Nephron (organoid): ENCODE results near the gene PKLR.

Source experiments
- H3K27ac Mint-ChIP-seq, 3 experiments: 2 replicates each; pipeline ENCODE4 v1.8.0; 2020; ENCODE audit warnings: mixed read lengths in 3 of 3, mild to moderate bottlenecking in 2 of 3, moderate library complexity in 1 of 3
- H3K27me3 Mint-ChIP-seq: 2 replicates; pipeline ENCODE4 v1.8.0; 2021; ENCODE audit warnings: low read depth, mild to moderate bottlenecking, moderate library complexity, mixed read lengths
- H3K36me3 Mint-ChIP-seq: 2 replicates; pipeline ENCODE4 v1.8.0; 2020; ENCODE audit warnings: low read depth, mixed read lengths
- H3K4me1 Mint-ChIP-seq: 2 replicates; pipeline ENCODE4 v1.8.0; 2020; ENCODE audit warnings: mixed read lengths
- H3K4me3 Mint-ChIP-seq, 3 experiments: 2 replicates each; pipeline ENCODE4 v1.8.0; 2020; ENCODE audit warnings: mild to moderate bottlenecking in 3 of 3, mixed read lengths in 3 of 3, moderate library complexity in 2 of 3
- H3K9me3 Mint-ChIP-seq: 2 replicates; pipeline ENCODE4 v1.8.0; 2020; ENCODE audit warnings: mixed read lengths
- TF ChIP-seq, protein P1 (sequence below), 3 experiments: fragments of 200-600 bp; sonication (generic); IDR thresholded peaks; one replicate each; pipeline ENCODE4 v1.5.0; 2021; ENCODE audit warnings: antibody characterized with exemption in 3 of 3; ENCODE audit not compliant: unreplicated experiment in 3 of 3

The PKLR gene

DNA sequence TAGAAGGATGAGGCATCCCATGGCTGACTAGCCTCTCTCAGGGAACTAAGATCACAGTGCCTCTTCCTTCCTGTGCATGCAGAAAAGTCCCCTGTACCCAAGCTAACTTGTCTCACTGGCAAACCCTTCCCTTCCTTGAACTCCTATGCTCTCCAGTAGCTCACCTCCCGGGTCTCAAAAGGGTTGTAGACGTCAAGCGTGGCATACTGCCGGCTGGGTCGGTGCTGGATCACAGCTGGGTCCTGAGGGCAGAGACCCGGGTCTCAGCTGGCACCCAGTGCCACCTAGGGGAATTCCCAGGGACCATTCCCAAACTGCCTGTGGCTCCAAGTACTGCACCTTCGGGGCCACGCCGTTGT lies 39.8 kb downstream of the PKLR start:
- peaks cover 63% of the 10 kb centered on the region for H3K36me3 Mint-ChIP-seq
- no peaks in the 10 kb centered on the region for H3K9me3 Mint-ChIP-seq
- H3K27ac Mint-ChIP-seq: peak overlapping the region; percentile 64 to 86 (median 81)
- H3K4me3 Mint-ChIP-seq: peak overlapping the region; percentile 96 to 97 (median 97)
- TF ChIP-seq, protein P1, sequence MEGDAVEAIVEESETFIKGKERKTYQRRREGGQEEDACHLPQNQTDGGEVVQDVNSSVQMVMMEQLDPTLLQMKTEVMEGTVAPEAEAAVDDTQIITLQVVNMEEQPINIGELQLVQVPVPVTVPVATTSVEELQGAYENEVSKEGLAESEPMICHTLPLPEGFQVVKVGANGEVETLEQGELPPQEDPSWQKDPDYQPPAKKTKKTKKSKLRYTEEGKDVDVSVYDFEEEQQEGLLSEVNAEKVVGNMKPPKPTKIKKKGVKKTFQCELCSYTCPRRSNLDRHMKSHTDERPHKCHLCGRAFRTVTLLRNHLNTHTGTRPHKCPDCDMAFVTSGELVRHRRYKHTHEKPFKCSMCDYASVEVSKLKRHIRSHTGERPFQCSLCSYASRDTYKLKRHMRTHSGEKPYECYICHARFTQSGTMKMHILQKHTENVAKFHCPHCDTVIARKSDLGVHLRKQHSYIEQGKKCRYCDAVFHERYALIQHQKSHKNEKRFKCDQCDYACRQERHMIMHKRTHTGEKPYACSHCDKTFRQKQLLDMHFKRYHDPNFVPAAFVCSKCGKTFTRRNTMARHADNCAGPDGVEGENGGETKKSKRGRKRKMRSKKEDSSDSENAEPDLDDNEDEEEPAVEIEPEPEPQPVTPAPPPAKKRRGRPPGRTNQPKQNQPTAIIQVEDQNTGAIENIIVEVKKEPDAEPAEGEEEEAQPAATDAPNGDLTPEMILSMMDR (IDR thresholded peaks at IDR 0.05; ENCODE audit: unreplicated experiment in 3 of 3): no peak
- H3K27me3 Mint-ChIP-seq: no peaks in the 10 kb centered on the region
- peaks cover 24% of the 10 kb centered on the region for H3K4me1 Mint-ChIP-seq

DNA sequence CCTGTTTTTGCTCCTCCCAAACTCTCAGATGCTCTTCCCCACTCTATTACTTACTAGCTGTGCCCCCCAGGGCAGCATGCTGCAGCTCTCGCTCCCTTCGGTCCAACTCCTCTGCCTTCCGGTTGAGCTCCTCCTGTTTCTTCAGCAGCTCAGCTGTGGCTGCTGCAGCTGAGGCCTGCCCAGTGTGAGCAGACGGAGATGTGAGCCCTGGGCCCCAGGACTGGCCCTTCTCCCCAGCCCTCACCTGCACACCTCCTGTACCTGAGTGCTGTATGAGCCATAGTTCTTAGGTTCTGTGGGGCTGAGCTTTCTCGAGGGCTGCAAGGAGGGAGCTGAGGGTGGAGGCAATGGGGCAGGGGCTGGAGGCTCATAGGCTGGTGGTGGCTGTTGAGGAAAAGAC lies 41.0 kb downstream of the PKLR start:
- Mint-ChIP-seq H3K36me3 (peaks cover 56% of the 10 kb centered on the region), H3K27ac (no peak overlapping the region), H3K27me3 (no peaks in the 10 kb centered on the region), H3K9me3 (no peaks in the 10 kb centered on the region), H3K4me3 (peak overlapping the region; percentile 96 to 97 (median 97)), H3K4me1 (peaks cover 30% of the 10 kb centered on the region)
- TF ChIP-seq, protein P1 (IDR thresholded peaks at IDR 0.05; ENCODE audit: unreplicated experiment in 3 of 3): no peak

DNA sequence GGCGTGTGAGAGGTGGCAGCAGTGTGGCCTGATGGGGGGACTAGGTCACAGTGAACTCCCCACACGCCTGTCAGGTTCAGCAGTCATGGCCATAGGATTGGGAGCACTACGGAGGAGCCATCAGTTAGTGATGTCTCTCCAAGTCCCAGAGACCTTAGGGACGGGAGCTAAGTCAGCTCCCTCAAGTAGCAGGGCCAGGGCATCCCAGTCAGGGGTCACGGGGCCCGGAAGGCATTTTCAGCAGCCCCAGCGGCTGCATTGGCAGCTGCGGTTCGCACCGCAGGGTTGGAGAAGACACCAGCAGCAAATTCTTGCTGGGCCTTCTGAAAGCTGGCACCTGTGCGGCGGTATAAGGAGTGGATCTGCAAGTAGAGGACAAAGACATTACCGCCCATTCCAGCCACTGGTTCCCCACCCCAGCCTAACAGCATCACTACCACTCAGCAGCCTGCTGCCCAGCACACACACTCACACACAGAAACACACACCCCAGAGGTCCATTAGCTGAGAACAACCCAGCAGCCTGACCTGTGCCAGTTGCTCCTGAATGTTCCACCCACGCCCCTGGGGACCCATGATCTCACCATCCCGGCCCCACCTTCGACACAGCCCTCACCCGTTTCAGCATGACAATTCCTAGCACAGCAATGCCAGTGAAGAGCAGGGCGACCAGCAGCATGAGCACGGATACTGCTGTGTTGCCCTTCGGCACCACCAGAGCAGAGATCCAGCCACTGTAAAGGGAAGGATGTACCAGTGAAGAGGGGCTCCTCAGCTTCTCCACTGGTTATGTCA lies 45.0 kb downstream of the PKLR start:
- TF ChIP-seq, protein P1 (IDR thresholded peaks at IDR 0.05; ENCODE audit: unreplicated experiment in 3 of 3): no peak
- H3K27ac Mint-ChIP-seq: peak overlapping the region; percentile 92 to 98 (median 95)
- H3K4me3 Mint-ChIP-seq: peak overlapping the region; percentile 84 to 94 (median 92)
- peaks cover 29% of the 10 kb centered on the region for H3K36me3 Mint-ChIP-seq
- H3K9me3 Mint-ChIP-seq: no peaks in the 10 kb centered on the region
- peaks cover 3% of the 10 kb centered on the region for H3K27me3 Mint-ChIP-seq
- peaks cover 37% of the 10 kb centered on the region for H3K4me1 Mint-ChIP-seq

DNA sequence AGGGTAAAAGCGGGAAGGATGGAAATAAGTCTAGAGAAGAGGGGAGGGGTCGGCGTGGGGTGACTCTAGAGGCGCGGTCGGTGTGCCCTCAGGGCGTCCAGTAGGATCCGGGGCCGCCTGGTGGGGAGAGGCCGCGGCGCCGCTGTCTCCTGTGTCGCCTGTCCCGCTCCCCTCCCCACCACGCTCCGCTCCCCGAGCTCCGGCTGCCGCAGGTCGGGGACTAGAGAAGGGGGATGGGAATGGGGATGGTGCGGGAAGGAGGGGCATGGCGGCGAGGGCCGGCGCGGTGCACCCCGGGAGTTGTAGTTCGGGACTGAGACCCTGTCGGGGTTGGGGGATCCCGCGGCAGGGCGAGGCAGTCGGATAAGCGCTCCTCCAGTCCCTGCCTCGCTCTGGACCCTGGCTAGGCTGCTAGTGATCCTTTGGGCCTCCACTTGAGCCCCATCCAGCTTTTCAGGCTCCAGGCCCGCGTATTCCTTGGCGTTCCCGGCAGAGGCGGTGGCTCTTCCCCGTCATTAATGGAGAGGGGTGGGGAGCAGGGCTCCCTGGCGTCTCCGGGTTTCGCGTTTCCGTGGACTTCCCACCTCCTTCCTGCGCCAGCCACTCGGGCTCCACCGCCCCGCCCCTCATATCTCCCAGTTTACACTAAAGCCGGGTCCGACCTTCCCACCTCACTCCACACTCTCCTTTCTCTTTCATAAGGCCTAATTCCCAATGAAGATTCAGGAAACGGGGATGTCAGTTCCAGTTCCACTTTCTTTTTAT lies 45.8 kb downstream of the PKLR start, which contains the start of gene ENTREP3:
TSS of gene ENTREP3 (minus strand) at position 241 of the 765 bp plus-strand sequence. CDS start 606 bp downstream, outside the sequence.
- peaks cover 3% of the 10 kb centered on the region for H3K27me3 Mint-ChIP-seq

DNA sequence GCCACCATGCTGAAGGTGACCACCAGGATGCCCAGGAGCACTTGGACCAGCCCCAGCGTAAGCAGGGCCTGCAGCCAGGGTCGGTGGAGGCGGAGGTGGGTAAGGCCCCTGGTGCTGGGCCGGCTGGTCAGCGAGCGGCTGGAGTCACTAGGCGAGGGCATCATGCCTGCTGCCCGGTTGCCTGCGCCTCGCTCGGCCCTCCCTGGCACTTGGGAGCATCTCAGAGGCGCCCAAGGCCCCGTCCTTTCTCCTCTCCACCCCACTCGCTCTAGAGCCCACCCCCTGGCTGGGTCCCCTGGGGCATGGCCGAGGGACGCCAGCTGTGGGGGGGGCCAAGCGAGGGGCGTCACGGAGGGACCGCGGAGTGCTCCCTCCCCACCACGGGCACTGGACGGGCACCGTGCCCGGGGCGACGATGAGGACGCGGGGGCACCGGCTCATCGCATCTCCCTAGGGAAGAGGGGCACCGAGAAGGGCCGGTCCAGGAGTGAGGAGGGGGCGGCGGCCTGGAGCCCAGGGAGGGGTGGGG lies 46.5 kb downstream of the PKLR start:
- H3K27me3 Mint-ChIP-seq: peaks cover 3% of the 10 kb centered on the region
- peaks cover 19% of the 10 kb centered on the region for H3K36me3 Mint-ChIP-seq
- H3K4me3 Mint-ChIP-seq: peak overlapping the region; percentile 84 to 94 (median 92)
- H3K9me3 Mint-ChIP-seq: no peaks in the 10 kb centered on the region
- peak overlapping the region; percentile 24 to 84 (median 65) for H3K27ac Mint-ChIP-seq
- peaks cover 36% of the 10 kb centered on the region for H3K4me1 Mint-ChIP-seq
- TF ChIP-seq, protein P1 (IDR thresholded peaks at IDR 0.05; ENCODE audit: unreplicated experiment in 3 of 3): no peak

More for the DNA sequence above, 45.8 kb downstream of the PKLR start, which contains the start of gene ENTREP3:
- Mint-ChIP-seq H3K4me3 (peak within 1 kb of the TSS; percentile 84 to 94 (median 92)), H3K27ac (peak within 1 kb of the TSS; percentile 92 to 98 (median 95)), H3K4me1 (peaks cover 36% of the 10 kb centered on the region), H3K9me3 (no peaks in the 10 kb centered on the region), H3K36me3 (peaks cover 23% of the 10 kb centered on the region)
- TF ChIP-seq, protein P1 (IDR thresholded peaks at IDR 0.05; ENCODE audit: unreplicated experiment in 3 of 3): no peak
